Measurements from ENCODE around the gene ASB13.

Gene ASB13

GRCh38 chr10:5614155-5614721 is 52.2 kb downstream of the ASB13 start:
- Histone ChIP-seq H3K36me3 (ENCODE audit: control insufficient read depth in 2 of 2, insufficient read depth in 1 of 2, low read length in 2 of 2) (no peaks in the 10 kb centered on the region), H3K27ac (ENCODE audit: extremely low read depth, low read depth, low read length) (no peak overlapping the region), H3K9me3 (ENCODE audit: control insufficient read depth, insufficient read depth, low read depth, low read length) (no peaks in the 10 kb centered on the region), H3K4me1 (ENCODE audit: control insufficient read depth, insufficient read depth, low read length) (peaks cover 8% of the 10 kb centered on the region), H3K4me3 (ENCODE audit: low read depth, low read length) (no peak overlapping the region)
- CTCF ChIA-PET = interaction anchor here (0.6 to 3.0 kb wide), 2 partner anchors 9 to 170 kb away, joined by 7 to 19 read pairs; no protein-coding TSS in a partner anchor
- POLR2A ChIA-PET = interaction anchor here (1.0 kb wide), 1 partner anchor 168 kb away, joined by 4 read pairs; no protein-coding TSS in a partner anchor
- TF ChIP-seq KLF17 (tag by site-specific recombination; IDR thresholded peaks at IDR 0.05) (0 out of 2 replicates have a peak, but pooled peaks have one; percentile 25), ZNF221 (tag by site-specific recombination; IDR thresholded peaks at IDR 0.05; ENCODE audit: borderline replicate concordance) (no peak)

- ChIA-PET POLR2A (interaction anchor here (1.0 kb wide), 1 partner anchor 167 kb away, joined by 4 read pairs; no protein-coding TSS in a partner anchor), CTCF (interaction anchor here (1.0 to 3.0 kb wide), 2 partner anchors 10 to 799 kb away, joined by 3 to 19 read pairs; no protein-coding TSS in a partner anchor)
- Histone ChIP-seq H3K4me3 (ENCODE audit: low read depth, low read length) (no peak overlapping the region), H3K4me1 (ENCODE audit: control insufficient read depth, insufficient read depth, low read length) (peaks cover 8% of the 10 kb centered on the region), H3K27ac (ENCODE audit: extremely low read depth, low read depth, low read length) (no peak overlapping the region), H3K9me3 (ENCODE audit: control insufficient read depth, insufficient read depth, low read depth, low read length) (no peaks in the 10 kb centered on the region), H3K36me3 (ENCODE audit: control insufficient read depth in 2 of 2, insufficient read depth in 1 of 2, low read length in 2 of 2) (no peaks in the 10 kb centered on the region)
- TF ChIP-seq ZNF132 (tag by site-specific recombination; IDR thresholded peaks at IDR 0.05; ENCODE audit: borderline replicate concordance) (no peak), ZNF792 (tag by site-specific recombination; IDR thresholded peaks at IDR 0.05) (no peak), ZNF664 (tag by site-specific recombination; IDR thresholded peaks at IDR 0.05) (no peak), ZNF529 (tag by site-specific recombination; IDR thresholded peaks at IDR 0.05; ENCODE audit: insufficient replicate concordance) (no peak), ZNF548 (tag by site-specific recombination; IDR thresholded peaks at IDR 0.05) (no peak), ZNF571 (tag by site-specific recombination; IDR thresholded peaks at IDR 0.05) (no peak), GLIS1 (tag by site-specific recombination; IDR thresholded peaks at IDR 0.05) (no peak), ZNF423 (tag by site-specific recombination; IDR thresholded peaks at IDR 0.05) (no peak), ZNF701 (tag by site-specific recombination; IDR thresholded peaks at IDR 0.05) (no peak), ZNF274 (IDR thresholded peaks at IDR 0.05; ENCODE audit: low read length) (no peak), ZNF274 (tag by site-specific recombination; IDR thresholded peaks at IDR 0.05; ENCODE audit: borderline replicate concordance) (no peak), OVOL3 (tag by site-specific recombination; IDR thresholded peaks at IDR 0.05) (no peak), GFI1B (tag by site-specific recombination; IDR thresholded peaks at IDR 0.05) (no peak), SCRT2 (tag by site-specific recombination; IDR thresholded peaks at IDR 0.05) (no peak), ZNF16 (tag by site-specific recombination; IDR thresholded peaks at IDR 0.05; ENCODE audit: low read depth) (no peak), PRDM6 (tag by site-specific recombination; IDR thresholded peaks at IDR 0.05) (no peak), ZNF26 (tag by site-specific recombination; IDR thresholded peaks at IDR 0.05) (no peak), HOXD13 (CRISPR knock-in tag; IDR thresholded peaks at IDR 0.05; ENCODE audit: borderline replicate concordance) (no peak), ZNF621 (tag by site-specific recombination; IDR thresholded peaks at IDR 0.05) (no peak), ZNF426 (tag by site-specific recombination; IDR thresholded peaks at IDR 0.05) (no peak)
Observed at GRCh38 chr10:5613481-5614154, 52.8 kb downstream of the ASB13 start.

Data from HEK293 (cell line).